ENCODE results near the gene ADD1.

Gene ADD1

DNA sequence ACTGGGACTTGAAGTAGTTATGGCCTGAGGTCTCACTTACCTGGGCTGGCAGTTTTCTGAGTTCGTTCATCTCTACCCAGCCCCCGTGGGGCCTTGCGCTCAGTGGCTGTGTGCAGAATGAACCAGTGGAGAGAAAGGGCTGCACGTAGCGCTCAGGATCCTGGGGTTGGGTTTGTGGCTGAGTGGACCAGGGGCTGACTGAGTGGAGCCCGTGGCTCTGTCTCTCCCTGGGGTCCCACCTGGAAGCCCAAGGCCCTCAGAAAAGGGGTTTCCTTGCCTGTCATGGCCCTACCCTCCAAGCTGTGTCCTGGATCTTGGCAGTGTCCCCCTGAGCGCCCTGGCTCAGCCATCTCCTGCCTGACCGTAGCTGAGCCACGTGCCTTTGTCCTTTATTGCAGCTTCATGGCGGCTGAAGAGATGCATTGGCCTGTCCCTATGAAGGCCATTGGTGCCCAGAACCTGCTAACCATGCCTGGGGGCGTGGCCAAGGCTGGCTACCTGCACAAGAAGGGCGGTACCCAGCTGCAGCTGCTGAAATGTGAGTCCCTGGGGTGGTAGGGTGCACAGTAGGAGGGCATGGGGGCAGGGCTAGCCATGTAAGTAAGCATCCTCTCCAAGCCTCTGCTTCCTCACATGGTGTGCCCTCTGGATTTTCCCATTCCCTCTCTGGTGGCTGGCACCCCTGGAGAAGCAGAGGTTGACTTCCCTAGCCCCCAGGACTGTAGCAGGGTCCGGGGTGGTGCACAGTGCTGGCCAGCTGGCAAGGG is 23.2 kb upstream of the ADD1 start:
- no peak for DNase-seq (ENCODE audit: low spot score)

DNA sequence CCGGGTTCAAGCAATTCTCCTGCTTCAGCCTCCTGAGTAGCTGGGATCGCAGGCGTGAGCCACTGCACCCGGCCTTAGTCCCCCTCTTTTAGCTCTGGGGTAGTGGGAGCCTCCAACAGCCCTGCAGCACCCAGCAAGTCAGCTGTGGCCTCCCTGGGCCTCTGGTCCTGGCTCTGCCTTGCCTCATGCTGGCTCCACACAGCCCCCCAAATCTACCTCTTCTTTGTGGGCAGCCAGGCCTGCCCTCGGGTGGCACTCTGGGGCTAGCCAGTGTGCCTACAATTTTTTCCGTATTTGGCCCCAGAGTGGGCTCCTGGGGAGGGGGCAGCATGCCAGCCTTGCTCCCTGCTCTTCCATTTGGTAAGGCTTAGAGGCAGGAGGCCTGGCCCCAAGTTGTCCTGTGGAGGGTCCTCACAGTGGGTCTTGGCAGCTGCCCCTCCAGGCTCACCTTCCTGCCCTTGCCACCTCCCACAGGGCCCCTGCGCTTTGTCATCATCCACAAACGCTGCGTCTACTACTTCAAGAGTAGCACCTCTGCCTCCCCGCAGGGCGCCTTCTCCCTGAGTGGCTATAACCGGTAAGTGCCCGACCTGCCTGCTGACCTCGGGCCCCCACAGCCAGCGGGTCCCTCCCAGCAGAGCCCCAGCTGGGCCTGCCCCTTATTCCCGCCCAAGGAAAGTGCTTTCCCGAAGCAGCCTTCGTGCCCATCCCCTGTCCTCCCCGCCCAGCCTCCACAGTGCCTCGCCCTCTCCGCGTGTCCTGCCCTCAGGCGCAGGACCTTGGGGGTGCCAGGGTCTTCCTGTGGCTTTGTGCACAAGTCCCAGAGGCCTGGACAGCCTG is 21.0 kb upstream of the ADD1 start:
- DNase-seq (ENCODE audit: low spot score), result no peak

DNA sequence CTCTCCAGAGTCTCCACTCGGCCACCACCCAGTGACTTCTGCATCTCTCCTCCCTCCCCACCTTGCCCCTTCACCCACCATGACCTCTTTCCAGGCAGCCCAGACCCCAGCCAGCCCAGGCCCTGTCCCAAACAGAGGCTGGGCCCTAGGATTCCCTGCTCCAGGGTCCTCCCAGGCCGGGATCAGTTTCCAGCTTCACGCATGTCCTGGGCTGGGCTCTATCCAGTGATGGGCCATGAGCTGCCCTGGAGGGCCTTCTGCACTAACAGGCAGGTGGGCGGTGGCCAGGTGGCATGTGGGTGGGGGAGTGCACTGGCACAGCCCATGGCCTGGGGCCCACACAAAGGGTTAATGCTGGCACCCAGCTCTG is 20.4 kb upstream of the ADD1 start:
- DNase-seq (ENCODE audit: low spot score), result no peak

DNA sequence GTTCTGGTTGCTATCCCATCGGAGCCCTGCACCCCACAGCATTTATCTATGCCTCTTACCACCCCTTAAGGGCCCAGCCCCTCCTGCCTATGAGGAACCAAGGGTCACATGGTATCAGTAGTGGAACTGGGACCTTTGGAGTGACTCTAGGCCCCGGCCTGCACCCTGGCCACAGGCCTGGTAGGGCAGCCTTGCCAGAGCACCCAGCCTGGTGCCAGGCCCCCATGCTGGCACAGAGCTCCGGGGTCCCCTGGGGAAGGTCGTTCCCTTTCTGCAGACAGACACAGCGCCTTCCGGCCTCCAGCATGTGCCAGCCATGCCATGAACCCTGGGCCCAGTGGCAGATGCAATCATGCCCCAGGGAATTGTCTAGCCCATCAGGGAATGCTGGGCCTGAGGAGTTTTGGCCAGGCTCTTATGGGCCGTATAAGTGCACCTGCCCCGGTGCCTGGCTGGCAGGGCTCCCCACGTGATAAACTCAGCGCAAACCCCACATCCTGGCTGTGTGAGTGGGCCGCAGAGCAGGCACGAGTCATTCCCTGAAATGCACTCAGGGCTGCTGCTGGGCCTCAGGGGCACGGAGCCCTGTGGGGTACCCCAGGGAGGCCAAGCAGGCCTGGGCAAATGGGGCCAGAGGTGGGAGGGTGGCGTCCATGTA is 19.8 kb upstream of the ADD1 start:
- DNase-seq (ENCODE audit: low spot score), result no peak

DNA sequence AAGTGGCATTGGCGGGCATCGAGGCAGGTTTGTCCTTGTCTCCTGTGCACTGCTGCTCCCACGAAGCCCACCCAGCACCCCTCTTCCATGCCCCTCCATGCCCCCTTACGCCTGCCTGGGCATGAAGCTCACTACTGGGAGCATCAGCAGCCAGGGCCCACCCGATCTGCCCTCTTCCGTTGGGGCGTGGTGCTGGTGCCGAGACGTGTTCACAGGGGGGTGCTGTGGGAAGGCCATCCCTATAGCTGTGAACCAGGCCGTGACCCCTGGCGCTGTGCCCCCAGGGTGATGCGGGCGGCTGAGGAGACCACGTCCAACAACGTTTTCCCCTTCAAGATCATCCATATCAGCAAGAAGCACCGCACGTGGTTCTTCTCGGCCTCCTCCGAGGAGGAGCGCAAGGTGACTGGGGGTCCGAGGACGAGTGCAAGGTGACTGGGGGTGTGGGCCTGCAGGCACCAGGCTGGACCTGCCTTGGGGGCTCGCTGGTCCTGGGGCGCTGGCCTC is 19.3 kb upstream of the ADD1 start:
- no peak for DNase-seq (ENCODE audit: low spot score)

DNA sequence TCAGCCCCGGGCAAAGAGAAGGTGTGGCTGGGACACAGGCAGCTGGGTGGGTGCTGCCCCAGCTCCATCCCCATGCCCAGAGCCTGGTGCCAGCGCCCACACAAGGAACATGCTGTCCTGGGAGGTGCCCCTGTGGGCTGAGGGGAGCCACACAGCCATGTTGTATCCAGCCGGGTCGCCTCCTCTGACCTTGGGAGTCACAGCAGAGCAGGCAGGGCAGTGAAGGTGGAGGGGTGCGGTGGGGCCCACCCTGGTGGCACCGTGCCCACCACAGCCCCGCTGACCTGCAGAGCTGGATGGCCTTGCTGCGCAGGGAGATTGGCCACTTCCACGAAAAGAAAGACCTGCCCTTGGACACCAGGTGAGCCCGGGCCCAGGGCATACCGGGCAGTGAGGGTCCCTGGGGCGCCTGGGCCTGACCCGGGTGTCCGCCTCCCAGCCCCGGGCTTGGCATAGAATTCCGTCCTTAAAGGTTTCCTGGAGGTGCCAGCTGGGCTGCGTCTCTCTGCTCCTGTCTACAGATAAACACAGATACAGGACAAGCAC is 18.7 kb upstream of the ADD1 start:
- no peak for DNase-seq (ENCODE audit: low spot score)

DNA sequence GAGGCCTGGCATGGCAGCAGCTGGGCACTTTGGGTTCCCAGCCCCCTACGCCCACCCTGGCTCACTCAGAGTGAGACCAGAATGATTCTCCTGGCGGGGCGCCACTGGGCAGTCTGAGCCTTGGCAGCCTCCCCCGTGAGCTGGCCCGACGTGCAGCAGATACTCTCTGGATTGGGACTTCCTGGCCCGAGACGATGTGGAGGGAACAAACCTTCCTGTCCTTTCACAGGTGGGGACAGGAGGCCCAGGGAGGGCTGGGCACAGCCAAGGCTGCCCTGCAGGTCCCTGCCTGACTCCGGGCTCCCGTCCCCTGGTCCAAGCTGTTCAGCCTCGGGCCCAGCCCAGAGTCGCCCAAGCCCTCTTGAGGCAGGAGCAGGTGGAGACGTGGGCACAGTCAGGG is 17.9 kb upstream of the ADD1 start:
- DNase-seq (ENCODE audit: low spot score), result no peak

DNA sequence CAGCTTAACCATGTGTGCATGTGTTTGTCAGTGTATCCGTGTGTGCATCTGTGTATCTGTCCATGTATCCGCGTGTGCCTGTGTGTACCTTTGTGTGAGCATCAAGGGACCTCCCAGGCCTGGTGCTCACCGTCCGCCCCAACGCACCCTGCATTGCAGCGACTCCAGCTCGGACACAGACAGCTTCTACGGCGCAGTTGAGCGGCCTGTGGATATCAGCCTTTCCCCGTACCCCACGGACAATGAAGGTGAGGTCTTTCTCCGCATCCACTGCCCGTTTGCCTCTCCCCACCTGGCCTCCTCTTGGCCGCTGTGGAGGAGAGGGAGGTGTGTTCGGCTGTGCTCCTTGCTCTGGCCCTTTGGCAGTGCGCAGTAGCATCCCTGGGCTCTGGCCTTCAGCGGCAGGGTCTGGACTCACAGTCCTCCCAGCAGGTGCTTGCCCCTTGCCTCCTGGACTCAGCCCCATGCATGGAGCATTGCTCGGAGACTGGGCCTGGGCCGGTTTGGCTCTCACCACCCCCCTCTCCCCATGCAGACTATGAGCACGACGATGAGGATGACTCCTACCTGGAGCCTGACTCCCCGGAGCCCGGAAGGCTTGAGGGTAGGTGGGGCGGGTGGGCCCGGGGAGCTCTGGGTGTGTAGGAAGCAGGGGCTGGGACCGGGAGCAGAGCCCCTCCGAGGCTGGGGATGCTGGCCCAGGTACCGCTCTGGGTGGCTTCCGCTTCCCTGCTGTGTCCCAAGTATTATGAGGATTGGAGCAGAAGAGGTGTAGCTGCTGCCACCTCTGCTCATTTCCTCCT is 16.4 kb upstream of the ADD1 start:
- DNase-seq (ENCODE audit: low spot score), result no peak

DNA sequence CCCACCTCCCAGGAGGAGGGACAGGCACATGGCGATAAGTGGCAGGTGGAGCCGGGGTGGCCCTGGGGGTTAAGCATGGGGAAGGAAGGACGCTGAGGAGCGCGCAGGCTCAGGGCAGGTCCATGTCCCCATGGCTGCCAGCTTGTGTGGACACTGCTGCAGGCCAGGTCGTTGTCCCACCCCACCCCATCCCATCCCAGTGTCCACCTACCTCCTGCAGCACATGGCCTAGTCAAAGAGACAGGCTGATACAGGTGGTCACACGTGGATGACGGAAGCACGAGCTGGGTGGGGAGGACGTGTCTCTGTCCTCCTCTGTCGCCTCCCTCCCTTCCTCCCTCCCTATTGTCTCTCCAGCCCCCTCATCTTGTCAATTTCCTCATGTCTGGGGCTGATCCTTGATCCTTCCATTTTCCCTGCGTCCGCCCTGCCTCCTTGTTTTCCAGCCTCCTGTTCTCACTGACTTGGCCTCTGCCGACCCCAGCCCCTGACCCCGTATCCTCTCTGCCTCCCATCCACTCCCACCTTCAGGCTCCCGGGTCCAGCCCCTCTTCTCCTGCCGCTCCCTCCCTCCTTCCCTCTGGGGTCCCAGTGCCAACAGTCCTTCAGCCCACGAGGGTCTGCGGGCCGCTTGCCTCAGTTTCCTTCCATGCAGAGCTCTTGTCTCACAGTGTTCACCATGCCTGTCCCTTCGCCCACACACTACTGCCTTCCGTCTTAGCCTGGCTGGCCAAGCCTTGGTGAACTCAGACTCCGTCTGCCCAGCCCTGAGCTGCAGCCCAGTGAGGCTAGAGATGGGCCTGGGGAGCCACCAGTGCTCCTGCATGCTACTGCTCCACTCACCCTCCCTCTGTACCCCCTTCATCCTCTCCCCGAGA is 15.5 kb upstream of the ADD1 start:
- DNase-seq (ENCODE audit: low spot score), result no peak

DNA sequence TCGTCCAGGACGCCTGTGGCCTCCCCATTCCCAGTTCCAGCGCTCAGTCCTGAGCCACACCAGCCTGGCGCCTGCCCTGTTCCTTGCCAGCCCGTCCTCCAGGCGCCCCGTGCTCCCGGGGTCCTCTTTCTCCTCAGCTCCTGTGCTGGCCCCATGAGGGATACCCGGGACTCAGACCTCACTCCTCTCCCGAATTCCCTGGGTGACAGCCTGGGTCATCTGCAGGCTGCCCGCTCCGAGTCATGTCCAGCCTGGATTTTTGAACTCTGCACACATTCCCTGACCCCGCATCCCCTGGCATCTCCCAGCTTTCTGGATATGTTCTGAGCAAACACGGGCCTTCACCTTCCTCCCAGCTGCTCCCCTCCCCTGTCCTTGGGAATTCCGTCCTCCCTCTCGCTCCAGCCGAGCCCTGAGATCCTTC is 14.9 kb upstream of the ADD1 start:
- DNase-seq (ENCODE audit: low spot score), result no peak

DNA sequence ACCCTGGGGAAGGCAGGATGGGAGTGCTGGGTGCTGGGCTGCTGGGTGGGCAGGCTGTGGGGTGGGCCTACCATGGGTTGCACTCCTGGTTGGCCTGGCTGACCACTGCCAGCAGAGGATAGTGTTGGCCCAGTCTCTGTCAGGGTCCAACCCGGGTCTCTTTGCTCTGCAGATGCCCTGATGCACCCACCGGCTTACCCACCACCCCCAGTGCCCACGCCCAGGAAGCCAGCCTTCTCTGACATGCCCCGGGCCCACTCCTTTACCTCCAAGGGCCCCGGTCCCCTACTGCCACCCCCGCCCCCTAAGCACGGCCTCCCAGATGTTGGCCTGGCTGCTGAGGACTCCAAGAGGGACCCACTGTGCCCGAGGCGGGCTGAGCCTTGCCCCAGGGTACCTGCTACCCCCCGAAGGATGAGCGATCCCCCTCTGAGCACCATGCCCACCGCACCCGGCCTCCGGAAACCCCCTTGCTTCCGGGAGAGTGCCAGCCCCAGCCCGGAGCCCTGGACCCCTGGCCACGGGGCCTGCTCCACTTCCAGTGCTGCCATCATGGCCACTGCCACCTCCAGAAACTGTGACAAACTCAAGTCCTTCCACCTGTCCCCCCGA is 14.2 kb upstream of the ADD1 start:
- DNase-seq (ENCODE audit: low spot score), result no peak

DNA sequence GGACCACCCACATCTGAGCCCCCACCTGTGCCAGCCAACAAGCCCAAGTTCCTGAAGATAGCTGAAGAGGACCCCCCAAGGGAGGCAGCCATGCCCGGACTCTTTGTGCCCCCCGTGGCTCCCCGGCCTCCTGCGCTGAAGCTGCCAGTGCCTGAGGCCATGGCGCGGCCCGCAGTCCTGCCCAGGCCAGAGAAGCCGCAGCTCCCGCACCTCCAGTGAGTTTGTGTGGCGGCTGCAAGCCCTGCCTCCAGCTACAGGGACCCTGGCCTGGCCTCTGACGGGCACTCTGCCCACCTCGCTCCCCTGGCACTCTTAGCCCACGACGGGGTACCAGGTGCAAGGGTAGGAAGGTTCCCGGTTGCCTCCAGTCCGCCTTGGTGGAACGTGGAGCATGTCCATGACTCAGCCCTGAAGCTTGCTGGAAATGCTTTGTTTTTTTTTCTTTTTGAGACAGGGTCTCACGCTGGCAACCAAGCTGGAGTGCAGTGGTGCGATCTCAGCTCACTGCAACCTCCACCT is 13.7 kb upstream of the ADD1 start:
- DNase-seq (ENCODE audit: low spot score), result no peak

DNA sequence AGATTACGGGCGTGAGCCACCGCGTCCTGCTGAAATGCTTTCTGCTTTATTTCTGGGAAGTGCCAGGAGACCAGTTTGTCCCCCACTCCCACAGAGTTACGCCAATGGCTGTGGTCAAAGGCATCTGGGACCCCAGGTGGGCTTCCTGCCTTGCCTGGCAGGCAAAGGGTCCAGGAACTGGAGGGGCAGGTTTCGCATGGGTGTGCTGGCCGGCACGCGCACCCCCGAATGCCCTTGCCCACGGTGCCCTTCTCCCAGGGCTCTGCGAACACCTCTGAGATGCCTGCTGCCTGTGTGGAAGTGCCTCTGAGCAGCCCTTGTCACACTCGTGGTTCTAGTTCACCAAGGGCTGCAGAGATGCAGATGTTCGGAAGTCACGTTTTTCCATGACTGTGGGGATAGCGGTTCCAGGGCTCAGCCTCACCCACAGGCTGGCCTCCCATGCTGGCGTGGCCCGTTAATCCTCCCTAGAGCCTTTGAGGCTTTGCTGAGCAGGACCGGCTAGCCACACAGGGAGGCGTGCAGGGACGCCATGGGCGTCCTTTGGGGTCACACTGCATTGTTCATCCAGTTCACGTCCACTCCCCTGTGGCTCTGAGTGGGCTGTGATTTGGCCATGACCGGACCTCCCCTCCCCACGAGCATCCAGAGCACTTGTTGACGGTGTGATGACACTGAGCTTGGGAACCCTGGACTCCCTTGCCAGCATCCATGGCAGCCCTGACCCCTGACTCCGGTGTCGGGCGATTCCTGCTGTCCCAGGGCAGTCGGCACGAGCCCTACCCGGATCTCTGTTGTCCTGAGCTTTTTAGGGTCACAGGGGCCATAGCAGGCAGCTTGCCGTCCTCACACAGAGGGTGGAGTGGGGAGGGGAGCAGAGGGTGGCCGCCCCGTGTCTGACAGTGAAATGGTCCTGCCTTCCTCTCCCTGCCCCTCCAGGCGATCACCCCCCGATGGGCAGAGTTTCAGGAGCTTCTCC is 12.7 kb upstream of the ADD1 start:
- DNase-seq (ENCODE audit: low spot score), result no peak

DNA sequence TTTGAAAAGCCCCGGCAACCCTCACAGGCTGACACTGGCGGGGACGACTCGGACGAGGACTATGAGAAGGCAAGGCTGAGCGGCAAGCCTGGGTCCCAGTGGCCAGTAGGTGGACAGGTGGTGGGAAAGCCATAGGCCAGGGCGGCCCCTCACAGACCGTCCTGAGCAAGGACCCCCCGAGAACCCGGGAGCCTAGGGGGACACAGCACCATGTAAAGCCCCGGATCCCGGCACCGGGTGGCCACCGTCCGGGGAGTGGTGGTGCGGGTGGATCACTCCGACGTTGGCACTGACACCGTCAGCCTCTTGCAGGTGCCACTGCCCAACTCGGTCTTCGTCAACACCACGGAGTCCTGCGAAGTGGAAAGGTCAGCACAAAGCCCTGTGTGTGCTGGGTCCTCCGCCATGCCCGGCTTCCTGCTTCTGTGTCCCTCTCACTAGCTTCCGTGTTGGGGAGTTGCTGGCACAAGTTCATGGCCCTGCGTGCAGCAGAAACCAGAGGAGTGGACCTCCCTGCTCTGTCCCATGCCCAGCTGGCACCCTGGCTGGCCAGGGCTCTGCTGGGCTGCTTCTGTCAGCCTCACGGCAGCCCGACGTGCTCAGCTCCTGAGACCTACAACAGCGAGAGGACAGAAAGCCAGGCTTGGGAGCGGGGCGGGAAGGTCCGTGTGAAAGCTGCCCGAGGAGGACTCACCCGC is 11.9 kb upstream of the ADD1 start:
- no peak for DNase-seq (ENCODE audit: low spot score)

DNA sequence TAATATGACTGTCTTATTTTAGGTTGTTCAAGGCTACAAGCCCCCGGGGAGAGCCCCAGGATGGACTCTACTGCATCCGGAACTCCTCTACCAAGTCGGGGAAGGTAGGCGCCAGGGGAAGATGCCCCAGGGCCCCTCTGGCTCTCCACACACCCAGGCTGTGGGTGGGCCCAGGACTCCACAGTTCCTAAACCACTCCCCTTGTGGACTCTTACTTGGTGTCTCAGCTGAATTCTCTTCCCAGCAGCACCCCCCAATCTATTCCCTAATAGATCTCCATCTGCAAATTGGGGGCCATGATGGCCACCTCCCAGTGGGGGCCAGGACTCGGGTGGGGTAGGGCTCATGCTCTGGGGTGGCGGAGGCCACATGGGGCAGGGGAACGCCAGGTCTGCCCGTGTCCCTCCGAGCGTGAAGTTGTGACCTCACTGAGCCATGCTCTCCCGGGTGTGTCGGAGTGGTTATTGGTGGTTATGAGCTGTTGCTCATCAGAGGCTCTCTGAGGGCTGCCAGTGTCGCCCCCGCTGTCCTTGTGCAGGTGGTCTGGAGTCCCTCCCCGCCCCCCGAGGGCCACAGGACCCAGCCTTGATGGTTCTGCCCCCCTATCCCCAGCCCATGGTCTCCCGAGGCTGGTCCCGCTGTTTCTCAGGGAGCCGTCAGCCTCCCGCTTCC is 11.2 kb upstream of the ADD1 start:
- no peak for DNase-seq (ENCODE audit: low spot score)

DNA sequence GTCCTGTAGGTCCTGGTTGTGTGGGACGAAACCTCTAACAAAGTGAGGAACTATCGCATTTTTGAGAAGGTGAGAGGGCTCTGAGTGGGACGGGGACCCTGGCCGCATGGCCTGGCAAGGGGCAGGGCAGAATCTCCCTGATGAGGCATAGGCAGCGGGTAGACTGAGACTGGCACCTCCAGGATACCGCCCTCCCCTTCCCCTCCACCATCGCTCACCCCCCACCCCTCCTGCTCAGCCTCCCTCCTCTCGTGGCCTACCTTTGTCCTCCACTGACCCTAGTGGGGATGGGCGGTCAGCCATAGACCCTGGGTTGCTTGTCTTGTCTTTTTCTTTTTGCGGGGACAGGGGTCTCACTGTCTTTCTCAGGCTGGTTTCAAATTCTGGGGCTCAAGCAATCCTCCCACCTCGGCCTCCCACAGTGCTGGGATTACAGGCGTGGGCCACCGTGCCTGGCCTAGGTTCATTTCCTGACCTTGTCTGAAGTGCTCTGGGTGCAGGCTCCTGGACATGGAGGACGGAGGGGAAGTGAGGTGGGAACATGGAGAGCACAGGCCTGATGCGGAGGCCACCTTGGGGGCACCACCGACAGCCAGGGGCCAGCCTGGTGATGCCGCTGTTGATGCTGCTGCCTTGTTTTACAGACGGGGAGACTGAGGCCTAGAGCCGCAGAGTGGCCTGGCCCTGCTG is 10.5 kb upstream of the ADD1 start:
- no peak for DNase-seq (ENCODE audit: low spot score)

DNA sequence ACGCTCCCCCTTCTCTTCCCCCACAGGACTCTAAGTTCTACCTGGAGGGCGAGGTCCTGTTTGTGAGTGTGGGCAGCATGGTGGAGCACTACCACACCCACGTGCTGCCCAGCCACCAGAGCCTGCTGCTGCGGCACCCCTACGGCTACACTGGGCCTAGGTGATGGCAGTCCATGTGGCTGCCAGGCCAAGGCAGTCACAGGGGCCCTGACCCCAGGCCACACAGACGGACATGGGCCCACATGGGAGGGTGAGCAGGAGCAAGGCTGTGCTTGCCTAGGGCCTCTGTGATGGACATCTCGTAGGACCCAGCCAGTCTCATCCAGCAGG is 10.0 kb upstream of the ADD1 start:
- no peak for DNase-seq (ENCODE audit: low spot score)

Measured in hematopoietic multipotent progenitor cell treated with erythropoietin and hydrocortisone succinate and interleukin-3 and kit ligand, for 15 days (in vitro differentiated cells).